GM10266 (cell line): ENCODE measurements around the gene THAP11.

Experiments
- DNase-seq: peaks from one replicate; pipeline ENCODE4 v3.0.0; 2012; ENCODE audit errors: extremely low spot score
- TF ChIP-seq, protein P1 (sequence below): IDR thresholded peaks from 2 replicates; pipeline ENCODE4 v1.5.1; 2012; ENCODE audit warnings: mild to moderate bottlenecking, low read depth; ENCODE audit not compliant: control insufficient read depth, insufficient read depth; ENCODE audit errors: missing control alignments

THAP11 gene

DNA sequence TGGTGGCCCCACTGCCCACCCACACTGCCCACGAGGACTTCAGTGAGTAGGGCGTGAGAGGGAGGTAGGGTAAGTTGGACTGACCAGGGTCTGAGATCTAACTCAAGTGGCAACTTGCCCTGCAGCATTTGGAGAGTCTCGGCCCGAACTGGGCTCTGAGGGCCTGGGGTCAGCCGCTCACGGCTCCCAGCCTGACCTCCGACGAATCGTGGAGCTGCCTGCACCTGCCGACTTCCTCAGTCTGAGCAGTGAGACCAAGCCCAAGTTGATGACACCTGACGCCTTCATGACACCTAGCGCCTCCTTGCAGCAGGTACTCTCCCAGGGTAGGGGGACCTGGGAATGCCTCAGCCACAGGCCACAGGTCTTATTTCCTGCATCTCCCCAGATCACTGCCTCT, 37.3 kb downstream of the THAP11 start:
- TF ChIP-seq, protein P1, sequence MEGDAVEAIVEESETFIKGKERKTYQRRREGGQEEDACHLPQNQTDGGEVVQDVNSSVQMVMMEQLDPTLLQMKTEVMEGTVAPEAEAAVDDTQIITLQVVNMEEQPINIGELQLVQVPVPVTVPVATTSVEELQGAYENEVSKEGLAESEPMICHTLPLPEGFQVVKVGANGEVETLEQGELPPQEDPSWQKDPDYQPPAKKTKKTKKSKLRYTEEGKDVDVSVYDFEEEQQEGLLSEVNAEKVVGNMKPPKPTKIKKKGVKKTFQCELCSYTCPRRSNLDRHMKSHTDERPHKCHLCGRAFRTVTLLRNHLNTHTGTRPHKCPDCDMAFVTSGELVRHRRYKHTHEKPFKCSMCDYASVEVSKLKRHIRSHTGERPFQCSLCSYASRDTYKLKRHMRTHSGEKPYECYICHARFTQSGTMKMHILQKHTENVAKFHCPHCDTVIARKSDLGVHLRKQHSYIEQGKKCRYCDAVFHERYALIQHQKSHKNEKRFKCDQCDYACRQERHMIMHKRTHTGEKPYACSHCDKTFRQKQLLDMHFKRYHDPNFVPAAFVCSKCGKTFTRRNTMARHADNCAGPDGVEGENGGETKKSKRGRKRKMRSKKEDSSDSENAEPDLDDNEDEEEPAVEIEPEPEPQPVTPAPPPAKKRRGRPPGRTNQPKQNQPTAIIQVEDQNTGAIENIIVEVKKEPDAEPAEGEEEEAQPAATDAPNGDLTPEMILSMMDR = no peak
- no peak for DNase-seq

DNA sequence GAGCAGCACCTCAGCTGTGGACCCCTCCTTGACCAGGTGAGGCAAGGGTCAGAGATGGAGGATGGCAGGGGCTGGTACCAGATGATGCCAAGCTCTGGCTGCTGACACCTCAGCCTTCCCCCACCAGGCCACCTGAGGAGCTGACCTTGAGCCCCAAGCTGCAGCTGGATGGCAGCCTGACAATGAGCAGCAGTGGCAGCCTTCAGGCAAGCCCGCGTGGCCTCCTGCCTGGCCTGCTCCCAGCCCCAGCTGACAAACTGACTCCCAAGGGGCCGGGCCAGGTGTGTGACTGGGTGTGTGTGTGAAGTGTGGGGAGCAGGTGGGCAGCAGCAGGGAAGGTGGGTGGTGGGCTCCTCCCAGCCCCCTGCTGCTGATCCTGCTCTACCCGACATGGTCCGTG, 37.8 kb downstream of the THAP11 start:
- no peak for DNase-seq
- TF ChIP-seq, protein P1 = no peak

DNA sequence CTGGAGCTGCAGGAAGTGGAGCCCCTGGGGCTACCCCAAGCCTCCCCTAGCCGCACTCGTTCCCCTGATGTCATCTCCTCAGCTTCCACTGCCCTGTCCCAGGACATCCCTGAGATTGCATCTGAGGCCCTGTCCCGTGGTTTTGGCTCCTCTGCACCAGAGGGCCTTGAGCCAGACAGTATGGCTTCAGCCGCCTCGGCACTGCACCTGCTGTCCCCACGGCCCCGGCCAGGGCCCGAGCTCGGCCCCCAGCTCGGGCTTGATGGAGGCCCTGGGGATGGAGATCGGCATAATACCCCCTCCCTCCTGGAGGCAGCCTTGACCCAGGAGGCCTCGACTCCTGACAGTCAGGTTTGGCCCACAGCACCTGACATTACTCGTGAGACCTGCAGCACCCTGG, 38.5 kb downstream of the THAP11 start:
- no peak for DNase-seq
- TF ChIP-seq, protein P1 = no peak

DNA sequence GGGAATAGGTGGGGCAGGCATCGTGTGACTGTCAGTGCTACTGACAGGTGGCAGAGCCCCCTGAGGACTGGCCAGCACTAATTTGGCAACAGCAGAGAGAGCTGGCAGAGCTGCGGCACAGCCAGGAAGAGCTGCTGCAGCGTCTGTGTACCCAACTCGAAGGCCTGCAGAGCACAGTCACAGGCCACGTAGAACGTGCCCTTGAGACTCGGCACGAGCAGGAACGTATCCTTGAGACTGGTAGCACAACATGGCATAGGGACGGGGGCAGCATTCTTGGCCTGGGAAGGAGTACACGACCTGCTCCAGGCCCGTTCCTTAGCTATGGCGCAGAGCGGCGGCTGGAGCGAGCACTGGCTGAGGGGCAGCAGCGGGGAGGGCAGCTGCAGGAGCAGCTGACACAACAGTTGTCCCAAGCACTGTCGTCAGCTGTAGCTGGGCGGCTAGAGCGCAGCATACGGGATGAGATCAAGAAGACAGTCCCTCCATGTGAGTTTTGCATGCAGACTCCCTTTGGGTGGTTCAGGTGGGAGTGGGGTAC, 39.6 kb downstream of the THAP11 start:
- TF ChIP-seq, protein P1 = no peak
- no peak for DNase-seq

DNA sequence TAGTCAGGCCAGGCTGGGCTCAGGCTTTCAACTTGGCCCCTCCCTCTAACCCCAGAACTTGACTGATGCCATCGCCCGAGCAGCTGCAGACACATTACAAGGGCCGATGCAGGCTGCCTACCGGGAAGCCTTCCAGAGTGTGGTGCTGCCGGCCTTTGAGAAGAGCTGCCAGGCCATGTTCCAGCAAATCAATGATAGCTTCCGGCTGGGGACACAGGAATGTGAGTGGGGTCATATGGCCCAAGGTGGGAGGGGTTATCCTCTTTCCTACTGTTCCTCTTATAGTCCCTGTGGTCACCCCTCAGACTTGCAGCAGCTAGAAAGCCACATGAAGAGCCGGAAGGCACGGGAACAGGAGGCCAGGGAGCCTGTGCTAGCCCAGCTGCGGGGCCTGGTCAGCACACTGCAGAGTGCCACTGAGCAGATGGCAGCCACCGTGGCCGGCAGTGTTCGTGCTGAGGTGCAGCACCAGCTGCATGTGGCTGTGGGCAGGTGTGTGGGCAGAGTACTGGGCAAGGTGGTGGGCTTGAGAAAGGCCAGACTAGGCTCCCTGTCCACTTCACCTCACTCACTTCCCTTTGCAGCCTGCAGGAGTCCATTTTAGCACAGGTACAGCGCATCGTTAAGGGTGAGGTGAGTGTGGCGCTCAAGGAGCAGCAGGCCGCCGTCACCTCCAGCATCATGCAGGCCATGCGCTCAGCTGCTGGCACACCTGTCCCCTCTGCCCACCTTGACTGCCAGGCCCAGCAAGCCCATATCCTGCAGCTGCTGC, 40.4 kb downstream of the THAP11 start:
- TF ChIP-seq, protein P1 = no peak
- no peak for DNase-seq

DNA sequence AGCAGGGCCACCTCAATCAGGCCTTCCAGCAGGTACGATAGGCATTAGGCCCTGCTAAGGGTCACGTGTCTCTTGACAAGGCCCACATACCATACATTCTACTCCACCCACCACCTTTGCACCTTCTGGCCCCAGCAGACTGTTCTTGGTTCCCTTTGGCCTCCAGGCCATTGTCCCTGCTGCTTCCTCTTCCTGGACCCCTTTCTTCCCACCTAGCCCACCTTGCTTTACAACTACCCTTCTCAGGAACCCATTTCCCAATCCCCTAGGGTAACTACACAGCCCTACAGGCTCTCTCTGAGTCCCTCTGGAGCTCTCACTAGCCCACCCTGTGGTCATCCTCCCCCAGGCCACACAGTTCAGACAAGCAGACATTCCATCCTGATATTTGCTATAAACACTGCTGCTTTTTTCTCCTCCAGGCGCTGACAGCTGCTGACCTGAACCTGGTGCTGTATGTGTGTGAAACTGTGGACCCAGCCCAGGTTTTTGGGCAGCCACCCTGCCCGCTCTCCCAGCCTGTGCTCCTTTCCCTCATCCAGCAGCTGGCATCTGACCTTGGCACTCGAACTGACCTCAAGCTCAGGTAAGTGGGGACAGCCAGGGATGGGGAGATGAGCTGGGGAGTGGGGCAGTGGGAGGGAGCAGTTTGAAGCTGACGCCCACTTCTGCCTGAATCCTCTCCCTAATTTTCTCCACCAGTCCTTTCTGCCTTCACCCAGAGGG, 41.2 kb downstream of the THAP11 start:
- DNase-seq = no peak
- TF ChIP-seq, protein P1 = no peak

DNA sequence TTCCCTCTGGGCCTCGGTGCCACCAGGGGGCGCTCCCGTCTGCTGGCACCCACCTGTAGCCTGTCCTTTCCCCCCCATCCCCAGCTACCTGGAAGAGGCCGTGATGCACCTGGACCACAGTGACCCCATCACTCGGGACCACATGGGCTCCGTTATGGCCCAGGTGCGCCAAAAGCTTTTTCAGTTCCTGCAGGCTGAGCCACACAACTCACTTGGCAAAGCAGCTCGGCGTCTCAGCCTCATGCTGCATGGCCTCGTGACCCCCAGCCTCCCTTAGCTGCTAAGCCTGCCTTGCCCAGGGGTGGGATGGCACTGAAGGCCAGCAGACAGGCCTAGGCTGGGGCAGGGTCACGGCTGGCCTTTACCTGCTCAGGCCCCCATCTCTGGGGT, 41.7 kb downstream of the THAP11 start:
- TF ChIP-seq, protein P1 = peak; percentile 86
- peak; percentile 92 for DNase-seq
